ENCODE results near the gene EXOC7. TPM values are rescaled to one million over a fixed set of nuclear protein-coding genes. Genes with fewer than 3 reads are reported as not detected.

EXOC7 gene
- total RNA-seq, 2 donors from 2014 or later: 136 to 159 TPM

GRCh38 chr17:76083536-76084182, 19.9 kb downstream of the EXOC7 start:
- WGBS: 70% methylated on average over 15 of the region's 15 CpGs
- no peak for DNase-seq (ENCODE audit: low spot score)
- Histone ChIP-seq H3K27me3 (replicated peaks; ENCODE audit: insufficient read depth) (no peaks in the 10 kb centered on the region), H3K27ac (no peak overlapping the region), H3K36me3 (peaks cover 20 to 44% of the 10 kb centered on the region in 2 donors), H3K9me3 (no peaks in the 10 kb centered on the region), H3K4me3 (no peak overlapping the region), H3K4me1 (replicated peaks) (no peaks in the 10 kb centered on the region)
- intact Hi-C loops (cut with DNase I): no loop called here
- no peak for TF ChIP-seq POLR2A (IDR thresholded peaks at IDR 0.05)
- no peak for TF ChIP-seq CTCF (IDR thresholded peaks at IDR 0.05)
- no peak for TF ChIP-seq POLR2AphosphoS5 (IDR thresholded peaks at IDR 0.05)

- 74% methylated on average over 20 of the region's 20 CpGs for WGBS
- Histone ChIP-seq H3K4me3 (no peak overlapping the region), H3K27me3 (replicated peaks; ENCODE audit: insufficient read depth) (no peaks in the 10 kb centered on the region), H3K9me3 (no peaks in the 10 kb centered on the region), H3K27ac (no peak overlapping the region), H3K36me3 (peaks cover 10 to 34% of the 10 kb centered on the region in 2 donors), H3K4me1 (replicated peaks) (no peaks in the 10 kb centered on the region)
- intact Hi-C loops (cut with DNase I): no loop called here
- no peak for DNase-seq (ENCODE audit: low spot score)
- no peak for TF ChIP-seq CTCF (IDR thresholded peaks at IDR 0.05)
- no peak for TF ChIP-seq POLR2AphosphoS5 (IDR thresholded peaks at IDR 0.05)
- TF ChIP-seq POLR2A (IDR thresholded peaks at IDR 0.05): no peak
Observed at GRCh38 chr17:76082326-76083251, 21.0 kb downstream of the EXOC7 start.

GRCh38 chr17:76081295-76082210, 22.0 kb downstream of the EXOC7 start:
- WGBS: 69% methylated on average over 22 of the region's 27 CpGs
- TF ChIP-seq POLR2A (IDR thresholded peaks at IDR 0.05) (no peak), CTCF (IDR thresholded peaks at IDR 0.05) (no peak), POLR2AphosphoS5 (IDR thresholded peaks at IDR 0.05) (no peak)

GRCh38 chr17:76080768-76081287, 22.8 kb downstream of the EXOC7 start:
- H3K36me3 ChIP-seq: peaks cover 4 to 27% of the 10 kb centered on the region in 2 donors
- H3K4me1 ChIP-seq (replicated peaks): no peaks in the 10 kb centered on the region
- no peak overlapping the region for H3K27ac ChIP-seq
- intact Hi-C loops (cut with DNase I): no loop called here
- no peak for DNase-seq (ENCODE audit: low spot score)
- TF ChIP-seq POLR2AphosphoS5 (IDR thresholded peaks at IDR 0.05) (no peak), POLR2A (IDR thresholded peaks at IDR 0.05) (no peak), CTCF (IDR thresholded peaks at IDR 0.05) (no peak)
- peaks cover 13% of the 10 kb centered on the region for H3K27me3 ChIP-seq (replicated peaks; ENCODE audit: insufficient read depth)
- H3K9me3 ChIP-seq: no peaks in the 10 kb centered on the region
- 48% methylated on average over 4 of the region's 6 CpGs for WGBS
- H3K4me3 ChIP-seq: no peak overlapping the region

More at GRCh38 chr17:76081295-76082210, 22.0 kb downstream of the EXOC7 start:
- intact Hi-C loops (cut with DNase I): no loop called here
- DNase-seq (ENCODE audit: low spot score): no peak
- Histone ChIP-seq H3K4me1 (replicated peaks) (no peaks in the 10 kb centered on the region), H3K36me3 (peaks cover 10 to 31% of the 10 kb centered on the region in 2 donors), H3K9me3 (no peaks in the 10 kb centered on the region), H3K27ac (no peak overlapping the region), H3K27me3 (replicated peaks; ENCODE audit: insufficient read depth) (peaks cover 7% of the 10 kb centered on the region), H3K4me3 (no peak overlapping the region)

Measured in prostate gland (tissue), 2 donors.